SK-N-SH (cell line): ENCODE measurements around the gene KRTAP12-2. TPM values are rescaled to one million over a fixed set of nuclear protein-coding genes. Genes with fewer than 3 reads are reported as not detected.

Experiments
- CTCF ChIA-PET: fragments of 300-600, 350-600 bp; formaldehyde crosslinking; extraction: SDS; loops from one replicate; lab custom pipeline; 2021; lab: Yijun Ruan, JAX
- POLR2A ChIA-PET: fragments of 350-600 bp; sonication (Branson Sonifier 250); formaldehyde crosslinking; extraction: SDS; loops from one replicate; lab custom pipeline; 2020; ENCODE audit warnings: antibody characterized with exemption, inconsistent platforms; lab: Yijun Ruan, JAX
- DNase-seq: peaks from one replicate; pipeline ENCODE4 v3.0.0; 2012
- H2AFZ ChIP-seq: fragments of 200-600 bp; sonication (generic); 2 replicates; pipeline ENCODE4 v1.8.1; 2016; ENCODE audit warnings: antibody characterized with exemption, mild to moderate bottlenecking, low read depth
- H3F3A ChIP-seq: fragments of 200-600 bp; sonication (generic); replicated peaks from 2 replicates; pipeline ENCODE3; 2016; ENCODE audit warnings: antibody characterized with exemption, mild to moderate bottlenecking; ENCODE audit not compliant: insufficient read depth
- H3K27ac ChIP-seq, 2 experiments: fragments of 200-500 bp in 1 of 2; fragments of 200-600 bp in 1 of 2; sonication (Bioruptor generic) in 1 of 2; sonication (generic), shearing (Covaris generic) in 1 of 2; 2 replicates each; pipeline versions ENCODE4 v1.5.1 to v1.6.1; 2014 to 2016; ENCODE audit warnings: low read depth in 2 of 2, inconsistent platforms in 1 of 2, low read length in 1 of 2, mild to moderate bottlenecking in 1 of 2, mixed read lengths in 1 of 2
- H3K27me3 ChIP-seq: fragments of 200-600 bp; sonication (generic), shearing (Covaris generic); 2 replicates; pipeline ENCODE4 v1.6.1; 2016; ENCODE audit warnings: mixed run types; ENCODE audit not compliant: insufficient read depth
- H3K36me3 ChIP-seq, 2 experiments: fragments of 200-500 bp in 1 of 2; fragments of 200-600 bp in 1 of 2; sonication (Bioruptor generic) in 1 of 2; sonication (generic) in 1 of 2; replicated peaks in 1 of 2; 2 replicates each; pipeline versions ENCODE3 to v1.5.1; 2014 to 2016; ENCODE audit warnings: low read length in 1 of 2, mild to moderate bottlenecking in 1 of 2; ENCODE audit not compliant: insufficient read depth in 2 of 2, control insufficient read depth in 1 of 2
- H3K4me1 ChIP-seq, 2 experiments: fragments of 200-500 bp in 1 of 2; fragments of 200-600 bp in 1 of 2; sonication (Bioruptor generic) in 1 of 2; sonication (generic), shearing (Covaris generic) in 1 of 2; 2 replicates each; pipeline versions ENCODE4 v1.5.1 to v1.6.1; 2014 to 2016; ENCODE audit warnings: low read depth in 1 of 2, low read length in 1 of 2, mixed run types in 1 of 2; ENCODE audit not compliant: insufficient read depth in 2 of 2, control insufficient read depth in 1 of 2
- H3K4me2 ChIP-seq: fragments of 200-600 bp; sonication (generic), shearing (Covaris generic); 2 replicates; pipeline ENCODE4 v1.6.1; 2017; ENCODE audit warnings: mixed run types
- H3K4me3 ChIP-seq, 2 experiments: fragments of 200-500 bp in 1 of 2; fragments of 200-600 bp in 1 of 2; sonication (Bioruptor generic) in 1 of 2; sonication (generic), shearing (Covaris generic) in 1 of 2; 2 replicates each; pipeline versions ENCODE4 v1.5.1 to v1.8.1; 2014 to 2016; ENCODE audit warnings: low read depth in 2 of 2, inconsistent platforms in 1 of 2, low read length in 1 of 2, mild to moderate bottlenecking in 1 of 2, mixed read lengths in 1 of 2, moderate library complexity in 1 of 2
- H3K79me2 ChIP-seq: fragments of 200-600 bp; sonication (generic); 2 replicates; pipeline ENCODE4 v1.8.1; 2017; ENCODE audit warnings: mild to moderate bottlenecking; ENCODE audit not compliant: insufficient read depth
- H3K9ac ChIP-seq: fragments of 200-600 bp; sonication (generic); 2 replicates; pipeline ENCODE4 v1.6.1; 2017; ENCODE audit warnings: mixed run types
- H3K9me2 ChIP-seq: fragments of 200-600 bp; sonication (generic); 2 replicates; pipeline ENCODE4 v1.6.1; 2017; ENCODE audit warnings: mixed run types
- H3K9me3 ChIP-seq: fragments of 200-600 bp; sonication (generic); 2 replicates; pipeline ENCODE4 v1.6.1; 2017; ENCODE audit warnings: mixed run types, mild to moderate bottlenecking, moderate library complexity
- H4K20me1 ChIP-seq: fragments of 200-600 bp; sonication (generic); 2 replicates; pipeline ENCODE4 v1.6.1; 2017; ENCODE audit warnings: mild to moderate bottlenecking, mixed run types; ENCODE audit not compliant: insufficient read depth
- CHD2 ChIP-seq: fragments of 150-350 bp; IDR thresholded peaks from 2 replicates; pipeline ENCODE4 v1.6.1; 2018; ENCODE audit warnings: low read length; ENCODE audit not compliant: partially characterized antibody
- ELF1 ChIP-seq: IDR thresholded peaks from 2 replicates; pipeline ENCODE4 v1.4.0; 2012
- EP300 ChIP-seq, 2 experiments: IDR thresholded peaks; 2 replicates each; pipeline versions ENCODE4 v1.4.0 to v1.6.1; 2012; ENCODE audit warnings: borderline replicate concordance in 1 of 2, low read depth in 1 of 2, low read length in 1 of 2
- FOSL2 ChIP-seq: IDR thresholded peaks from 2 replicates; pipeline ENCODE4 v1.4.0; 2012; ENCODE audit warnings: low read depth, mild to moderate bottlenecking, moderate library complexity, borderline replicate concordance
- FOXJ3 ChIP-seq: sonication (generic); formaldehyde crosslinking; IDR thresholded peaks from 2 replicates; pipeline ENCODE4 v1.5.1; 2020; ENCODE audit warnings: mild to moderate bottlenecking, missing genetic modification reagents
- GABPA ChIP-seq: IDR thresholded peaks from 2 replicates; pipeline ENCODE4 v1.4.0; 2012; ENCODE audit warnings: low read depth, mild to moderate bottlenecking
- GATA2 ChIP-seq: sonication (generic); formaldehyde crosslinking; IDR thresholded peaks from 2 replicates; pipeline ENCODE4 v1.5.0; 2020; ENCODE audit warnings: mild to moderate bottlenecking, missing genetic modification reagents
- MEF2A ChIP-seq: IDR thresholded peaks from 2 replicates; pipeline ENCODE4 v1.4.0; 2012; ENCODE audit warnings: low read depth, borderline replicate concordance
- MXI1 ChIP-seq: IDR thresholded peaks from 2 replicates; pipeline ENCODE4 v1.6.1; 2012; ENCODE audit warnings: mild to moderate bottlenecking, low read depth, low read length, improper control_type of control experiment
- NRF1 ChIP-seq: IDR thresholded peaks from 2 replicates; pipeline ENCODE4 v1.6.1; 2012; ENCODE audit warnings: low read depth, mild to moderate bottlenecking, low read length
- RCOR1 ChIP-seq: fragments of 150-350 bp; IDR thresholded peaks from 2 replicates; pipeline ENCODE4 v1.6.1; 2017; ENCODE audit warnings: antibody characterized with exemption, low read length
- RFX5 ChIP-seq: IDR thresholded peaks from 2 replicates; pipeline ENCODE4 v1.6.1; 2012; ENCODE audit warnings: mild to moderate bottlenecking, improper control_type of control experiment, low read length
- SIN3A ChIP-seq: IDR thresholded peaks from 2 replicates; pipeline ENCODE4 v1.6.1; 2012; ENCODE audit warnings: low read depth, mild to moderate bottlenecking, low read length, moderate library complexity, borderline replicate concordance
- TAF1 ChIP-seq: IDR thresholded peaks from 2 replicates; pipeline ENCODE4 v1.6.1; 2012; ENCODE audit warnings: low read depth, mild to moderate bottlenecking, low read length, moderate library complexity, borderline replicate concordance
- TCF12 ChIP-seq: IDR thresholded peaks from 2 replicates; pipeline ENCODE4 v1.4.0; 2012
- WGBS: methylation state at CpG from one replicate; pipeline ENCODE4 v1.1.6; 2017; ENCODE audit warnings: low lambda C conversion rate; 5-methylcytosine and 5-hydroxymethylcytosine counted together
- polyA plus RNA-seq, 3 experiments: library from polyadenylated mRNA; depleted of rRNA; stranded (reverse); fragments of >200 nt; gene quantifications; 2 replicates each; pipeline ENCODE4 v1.2.3, GENCODE V29; 2012
- TF ChIP-seq, protein P1 (sequence below): IDR thresholded peaks from 2 replicates; pipeline ENCODE4 v1.6.1; 2012; ENCODE audit warnings: mild to moderate bottlenecking, low read depth, low read length, moderate library complexity
- TF ChIP-seq, protein P2 (sequence below): IDR thresholded peaks from 2 replicates; pipeline ENCODE4 v1.4.0; 2012; ENCODE audit warnings: low read depth
- TF ChIP-seq, protein P3 (sequence below): IDR thresholded peaks from 2 replicates; pipeline ENCODE4; 2012
- TF ChIP-seq, protein P4 (sequence below): fragments of 150-350 bp; IDR thresholded peaks from 2 replicates; pipeline ENCODE4 v1.6.1; 2017; ENCODE audit warnings: antibody characterized with exemption, low read length, low read depth, borderline replicate concordance

Gene KRTAP12-2
- polyA plus RNA-seq, 1 of the 3 experiments (the other 2 are of a cell fraction): not detected

DNA sequence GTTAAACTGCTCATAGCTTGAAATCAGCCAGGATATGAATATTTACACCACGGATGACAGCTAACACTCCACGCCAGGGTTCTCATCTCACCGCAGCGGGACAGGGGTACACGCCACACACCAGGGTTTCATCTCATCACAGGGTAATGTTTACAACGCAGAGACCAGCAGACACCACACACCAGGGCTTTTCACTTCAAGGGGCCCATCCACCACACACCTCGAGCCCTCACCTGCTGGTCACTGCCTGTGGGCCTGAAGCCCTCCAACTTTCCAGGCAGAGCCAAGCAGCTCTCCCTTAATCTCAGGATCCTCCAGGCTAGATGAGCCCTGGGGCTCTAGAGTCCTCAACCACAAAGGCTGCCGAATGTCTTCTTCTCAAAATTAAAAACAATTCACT is 28.9 kb upstream of the KRTAP12-2 start:
- no peak overlapping the region for H3K9ac ChIP-seq
- no peak for DNase-seq
- POLR2A ChIA-PET: no interaction called here
- WGBS: 32% methylated on average over 7 of the region's 8 CpGs
- no peaks in the 10 kb centered on the region for H3K36me3 ChIP-seq
- H3K4me1 ChIP-seq: no peaks in the 10 kb centered on the region; a peak in 1 of 4 replicates
- H3K27ac ChIP-seq: no peak overlapping the region
- no peak overlapping the region for H3K4me3 ChIP-seq
- H4K20me1 ChIP-seq: no peaks in the 10 kb centered on the region
- CTCF ChIA-PET: interaction anchor here (0.7 kb wide), 1 partner anchor 16 kb away, joined by 3 read pairs; the partner anchor contains the start of gene TSPEAR
- H3K4me2 ChIP-seq: no peak overlapping the region
- H3K9me2 ChIP-seq: no peaks in the 10 kb centered on the region
- peaks cover 47% of the 10 kb centered on the region for H3K27me3 ChIP-seq
- H3K9me3 ChIP-seq: 0 out of 2 replicates have a peak, but pooled peaks cover 18% of the 10 kb centered on the region
- no peaks in the 10 kb centered on the region for H3F3A ChIP-seq
- no peaks in the 10 kb centered on the region for H3K79me2 ChIP-seq
- no peak for TF ChIP-seq TCF12
- TF ChIP-seq GABPA: no peak
- TF ChIP-seq RCOR1: no peak
- no peak for TF ChIP-seq CHD2
- TF ChIP-seq ELF1: no peak
- TF ChIP-seq TAF1: no peak
- no peak for TF ChIP-seq FOSL2
- TF ChIP-seq MEF2A: no peak
- TF ChIP-seq, protein P1, sequence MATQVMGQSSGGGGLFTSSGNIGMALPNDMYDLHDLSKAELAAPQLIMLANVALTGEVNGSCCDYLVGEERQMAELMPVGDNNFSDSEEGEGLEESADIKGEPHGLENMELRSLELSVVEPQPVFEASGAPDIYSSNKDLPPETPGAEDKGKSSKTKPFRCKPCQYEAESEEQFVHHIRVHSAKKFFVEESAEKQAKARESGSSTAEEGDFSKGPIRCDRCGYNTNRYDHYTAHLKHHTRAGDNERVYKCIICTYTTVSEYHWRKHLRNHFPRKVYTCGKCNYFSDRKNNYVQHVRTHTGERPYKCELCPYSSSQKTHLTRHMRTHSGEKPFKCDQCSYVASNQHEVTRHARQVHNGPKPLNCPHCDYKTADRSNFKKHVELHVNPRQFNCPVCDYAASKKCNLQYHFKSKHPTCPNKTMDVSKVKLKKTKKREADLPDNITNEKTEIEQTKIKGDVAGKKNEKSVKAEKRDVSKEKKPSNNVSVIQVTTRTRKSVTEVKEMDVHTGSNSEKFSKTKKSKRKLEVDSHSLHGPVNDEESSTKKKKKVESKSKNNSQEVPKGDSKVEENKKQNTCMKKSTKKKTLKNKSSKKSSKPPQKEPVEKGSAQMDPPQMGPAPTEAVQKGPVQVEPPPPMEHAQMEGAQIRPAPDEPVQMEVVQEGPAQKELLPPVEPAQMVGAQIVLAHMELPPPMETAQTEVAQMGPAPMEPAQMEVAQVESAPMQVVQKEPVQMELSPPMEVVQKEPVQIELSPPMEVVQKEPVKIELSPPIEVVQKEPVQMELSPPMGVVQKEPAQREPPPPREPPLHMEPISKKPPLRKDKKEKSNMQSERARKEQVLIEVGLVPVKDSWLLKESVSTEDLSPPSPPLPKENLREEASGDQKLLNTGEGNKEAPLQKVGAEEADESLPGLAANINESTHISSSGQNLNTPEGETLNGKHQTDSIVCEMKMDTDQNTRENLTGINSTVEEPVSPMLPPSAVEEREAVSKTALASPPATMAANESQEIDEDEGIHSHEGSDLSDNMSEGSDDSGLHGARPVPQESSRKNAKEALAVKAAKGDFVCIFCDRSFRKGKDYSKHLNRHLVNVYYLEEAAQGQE: no peak
- no peak for TF ChIP-seq SIN3A
- TF ChIP-seq RFX5: no peak
- no peak for TF ChIP-seq MXI1
- TF ChIP-seq, protein P2, sequence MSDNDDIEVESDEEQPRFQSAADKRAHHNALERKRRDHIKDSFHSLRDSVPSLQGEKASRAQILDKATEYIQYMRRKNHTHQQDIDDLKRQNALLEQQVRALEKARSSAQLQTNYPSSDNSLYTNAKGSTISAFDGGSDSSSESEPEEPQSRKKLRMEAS: no peak
- no peak for TF ChIP-seq GATA2 (CRISPR knock-in tag)
- TF ChIP-seq, protein P3, sequence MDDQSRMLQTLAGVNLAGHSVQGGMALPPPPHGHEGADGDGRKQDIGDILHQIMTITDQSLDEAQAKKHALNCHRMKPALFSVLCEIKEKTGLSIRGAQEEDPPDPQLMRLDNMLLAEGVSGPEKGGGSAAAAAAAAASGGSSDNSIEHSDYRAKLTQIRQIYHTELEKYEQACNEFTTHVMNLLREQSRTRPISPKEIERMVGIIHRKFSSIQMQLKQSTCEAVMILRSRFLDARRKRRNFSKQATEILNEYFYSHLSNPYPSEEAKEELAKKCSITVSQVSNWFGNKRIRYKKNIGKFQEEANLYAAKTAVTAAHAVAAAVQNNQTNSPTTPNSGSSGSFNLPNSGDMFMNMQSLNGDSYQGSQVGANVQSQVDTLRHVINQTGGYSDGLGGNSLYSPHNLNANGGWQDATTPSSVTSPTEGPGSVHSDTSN: no peak
- no peak for TF ChIP-seq EP300 (IDR thresholded peaks at IDR 0.05; ENCODE audit: borderline replicate concordance in 1 of 2, low read depth in 1 of 2, low read length in 1 of 2)
- no peak for TF ChIP-seq NRF1
- no peak for TF ChIP-seq FOXJ3 (CRISPR knock-in tag)
- TF ChIP-seq, protein P4, sequence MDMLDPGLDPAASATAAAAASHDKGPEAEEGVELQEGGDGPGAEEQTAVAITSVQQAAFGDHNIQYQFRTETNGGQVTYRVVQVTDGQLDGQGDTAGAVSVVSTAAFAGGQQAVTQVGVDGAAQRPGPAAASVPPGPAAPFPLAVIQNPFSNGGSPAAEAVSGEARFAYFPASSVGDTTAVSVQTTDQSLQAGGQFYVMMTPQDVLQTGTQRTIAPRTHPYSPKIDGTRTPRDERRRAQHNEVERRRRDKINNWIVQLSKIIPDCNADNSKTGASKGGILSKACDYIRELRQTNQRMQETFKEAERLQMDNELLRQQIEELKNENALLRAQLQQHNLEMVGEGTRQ: no peak
- TF ChIP-seq, all 33 proteins: peak for 0
- H2AFZ ChIP-seq: no peak overlapping the region
